ENCODE results near the gene FNDC3B.

- TF ChIP-seq CTCF (IDR thresholded peaks at IDR 0.05; ENCODE audit: low read length): no peak
- no peak for TF ChIP-seq EZH2 (IDR thresholded peaks at IDR 0.05; ENCODE audit: borderline replicate concordance, low read length)
Observed at GRCh38 chr3:172273378-172273777, 234.0 kb downstream of the FNDC3B start.

All from OCI-LY1 (cell line).